NT2/D1 (cell line): ENCODE data around the gene TPM1.

ENCODE experiments used
- DNase-seq: peaks from one replicate; pipeline ENCODE4 v3.0.0-alpha.2; 2011; ENCODE audit warnings: low read depth, low spot score
- H3K27me3 ChIP-seq: 2 replicates; pipeline ENCODE4 v1.6.0; 2011; ENCODE audit warnings: mild to moderate bottlenecking; ENCODE audit not compliant: insufficient read length, insufficient read depth
- H3K36me3 ChIP-seq: 2 replicates; pipeline ENCODE4 v1.6.1; 2011; ENCODE audit warnings: mild to moderate bottlenecking, low read length, mixed read lengths; ENCODE audit not compliant: insufficient read depth, insufficient read length
- H3K4me1 ChIP-seq: 2 replicates; pipeline ENCODE4 v1.5.1; 2011; ENCODE audit not compliant: insufficient read depth, insufficient read length
- H3K4me3 ChIP-seq: 2 replicates; pipeline ENCODE4 v1.5.1; 2011; ENCODE audit warnings: low read depth; ENCODE audit not compliant: insufficient read length
- H3K9ac ChIP-seq: 2 replicates; pipeline ENCODE4 v1.6.0; 2011; ENCODE audit warnings: low read depth; ENCODE audit not compliant: insufficient read length
- H3K9me3 ChIP-seq: 2 replicates; pipeline ENCODE4 v1.5.1; 2011; ENCODE audit warnings: mild to moderate bottlenecking, low read length; ENCODE audit not compliant: insufficient read depth
- SUZ12 ChIP-seq: IDR thresholded peaks from 2 replicates; pipeline ENCODE4 v1.6.1; 2011; ENCODE audit not compliant: insufficient read length, insufficient read depth; ENCODE audit errors: extremely low read depth
- YY1 ChIP-seq: IDR thresholded peaks from 2 replicates; pipeline ENCODE4 v1.6.1; 2011; ENCODE audit not compliant: insufficient read length, insufficient read depth
- ZNF274 ChIP-seq: IDR thresholded peaks from 2 replicates; pipeline ENCODE4 v1.6.1; 2011; ENCODE audit warnings: mild to moderate bottlenecking, low read depth, low read length

TPM1 gene

DNA sequence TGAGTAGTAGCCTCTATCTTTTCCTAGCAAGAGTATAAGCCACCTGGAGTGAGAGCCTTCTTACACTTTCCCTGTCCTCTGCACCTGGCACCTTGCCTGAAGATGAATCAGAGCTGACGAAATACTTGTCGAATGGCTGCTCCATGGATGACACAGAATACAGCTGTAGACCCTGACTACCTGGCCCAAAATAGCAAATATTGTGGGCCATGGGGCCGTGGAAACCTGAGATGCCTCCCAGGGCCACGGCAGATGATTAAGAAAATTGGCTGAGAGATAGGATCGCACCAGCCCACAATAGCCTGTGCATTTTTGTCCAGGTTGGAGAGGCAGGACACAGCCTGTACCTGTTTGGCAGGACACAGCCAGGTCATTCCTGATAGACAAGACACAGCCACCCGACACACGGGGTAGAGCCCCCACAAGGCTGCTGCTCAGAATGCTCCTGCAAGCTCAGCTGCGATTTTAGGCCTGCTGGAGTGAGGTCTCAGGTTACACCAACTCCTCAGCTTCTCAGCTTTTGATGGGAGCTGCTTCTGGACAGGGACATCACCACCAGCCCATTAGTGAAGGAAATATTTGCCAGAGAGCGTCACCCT is 22.9 kb upstream of the TPM1 start:
- Histone ChIP-seq H3K36me3 (no peaks in the 10 kb centered on the region), H3K4me1 (no peaks in the 10 kb centered on the region), H3K27me3 (no peaks in the 10 kb centered on the region), H3K9me3 (no peaks in the 10 kb centered on the region), H3K9ac (no peak overlapping the region), H3K4me3 (no peak overlapping the region)
- TF ChIP-seq SUZ12, result no peak
- no peak for TF ChIP-seq YY1
- no peak for TF ChIP-seq ZNF274
- no peak for DNase-seq

DNA sequence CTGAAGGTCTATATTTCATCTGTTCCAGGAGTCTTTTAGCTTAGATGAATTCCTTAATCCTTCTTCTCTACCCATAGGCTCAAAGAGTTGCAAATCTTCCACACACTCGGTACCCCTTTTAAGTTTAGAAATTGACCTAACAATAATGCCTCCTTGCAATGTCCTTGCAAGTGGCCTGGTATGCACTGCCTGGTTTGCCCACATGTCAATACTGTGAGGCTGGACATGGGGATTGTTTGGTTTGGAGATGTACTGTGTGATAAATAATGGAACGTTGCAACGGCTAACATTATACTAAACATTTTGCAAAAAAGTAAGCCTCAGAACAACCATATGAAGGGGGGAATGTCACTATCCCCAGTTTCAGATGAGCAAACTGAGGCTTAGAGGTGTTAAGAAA is 22.4 kb upstream of the TPM1 start:
- Histone ChIP-seq H3K27me3 (no peaks in the 10 kb centered on the region), H3K9me3 (no peaks in the 10 kb centered on the region), H3K4me3 (no peak overlapping the region), H3K36me3 (no peaks in the 10 kb centered on the region), H3K4me1 (no peaks in the 10 kb centered on the region), H3K9ac (no peak overlapping the region)
- no peak for DNase-seq
- TF ChIP-seq YY1, result no peak
- no peak for TF ChIP-seq SUZ12
- TF ChIP-seq ZNF274, result no peak

DNA sequence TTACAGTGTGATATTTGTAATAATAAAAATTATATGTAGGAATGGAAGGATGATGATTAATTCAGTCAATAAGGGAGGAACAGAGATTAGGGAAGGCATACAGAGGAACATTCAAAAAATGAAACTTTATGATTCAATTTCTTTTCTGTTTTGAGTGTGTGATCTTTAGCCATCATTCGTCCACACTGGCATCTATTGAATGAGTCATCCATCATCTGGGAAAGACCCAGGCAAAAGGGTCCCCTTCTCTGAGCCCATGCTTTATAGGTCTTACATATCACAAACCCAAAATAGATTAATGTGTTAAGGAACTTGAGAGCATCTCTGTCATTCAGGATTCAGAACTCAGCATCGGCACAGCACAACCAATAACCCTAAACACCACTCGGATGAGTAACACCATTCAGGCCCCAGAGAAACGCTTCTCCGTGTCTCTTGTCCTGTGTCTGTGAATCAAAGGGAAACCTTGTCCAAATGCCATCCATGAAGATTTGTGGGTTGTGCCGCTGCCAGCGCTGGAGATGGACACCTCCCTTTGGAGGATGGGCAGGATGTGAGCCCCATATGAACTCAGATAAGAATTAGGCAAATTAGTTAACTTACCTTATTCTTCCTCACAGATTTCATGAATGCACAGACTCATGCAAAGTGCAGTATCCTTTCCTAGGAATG is 21.7 kb upstream of the TPM1 start:
- TF ChIP-seq YY1 (no peak), ZNF274 (no peak), SUZ12 (no peak)
- H3K36me3 ChIP-seq, result no peaks in the 10 kb centered on the region
- DNase-seq, result no peak
- no peak overlapping the region for H3K4me3 ChIP-seq
- H3K27me3 ChIP-seq, result no peaks in the 10 kb centered on the region
- H3K9ac ChIP-seq, result no peak overlapping the region
- no peaks in the 10 kb centered on the region for H3K9me3 ChIP-seq
- H3K4me1 ChIP-seq, result no peaks in the 10 kb centered on the region

DNA sequence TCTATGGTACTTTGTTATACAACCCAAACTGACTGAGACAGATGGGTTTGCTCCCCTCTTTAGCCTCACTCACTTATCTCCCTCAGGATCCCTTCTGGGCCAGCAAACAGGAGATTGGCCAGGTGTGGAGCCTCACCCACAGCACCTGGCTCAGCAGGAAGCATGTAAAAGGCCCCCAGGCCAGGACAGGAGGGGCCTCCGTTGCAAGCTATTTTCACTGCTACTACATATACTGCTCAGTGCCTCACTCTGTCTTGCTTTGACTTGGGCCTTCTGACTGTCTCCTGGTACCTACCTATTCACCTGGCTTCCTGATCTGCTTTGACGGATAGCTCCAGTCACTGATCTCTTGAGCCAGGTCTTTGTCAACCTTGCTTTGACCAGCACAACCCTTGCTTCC is 20.4 kb upstream of the TPM1 start:
- H3K4me1 ChIP-seq, result no peaks in the 10 kb centered on the region

DNA sequence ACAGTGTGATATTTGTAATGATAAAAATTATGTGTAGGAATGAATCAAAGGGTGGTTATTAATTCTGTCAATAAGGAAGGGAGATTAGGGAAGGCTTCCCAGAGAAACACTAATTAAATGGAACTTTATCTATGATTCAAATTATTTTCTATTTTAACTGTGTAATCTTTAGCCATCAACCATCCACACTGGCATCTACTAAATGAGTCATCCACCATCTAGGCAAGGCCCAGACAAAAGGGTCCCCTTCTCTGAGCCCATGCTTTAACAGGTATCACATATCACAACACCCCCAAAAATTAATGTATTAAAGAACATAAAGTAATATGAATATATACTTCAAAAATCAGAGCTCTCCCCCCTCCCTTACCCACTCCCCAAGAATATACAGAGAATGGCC is 19.9 kb upstream of the TPM1 start:
- Histone ChIP-seq H3K9ac (no peak overlapping the region), H3K9me3 (no peaks in the 10 kb centered on the region), H3K36me3 (no peaks in the 10 kb centered on the region), H3K27me3 (no peaks in the 10 kb centered on the region), H3K4me1 (no peaks in the 10 kb centered on the region), H3K4me3 (no peak overlapping the region)
- TF ChIP-seq YY1 (no peak), ZNF274 (no peak), SUZ12 (no peak)
- no peak for DNase-seq

More for the DNA sequence above, 20.4 kb upstream of the TPM1 start:
- Histone ChIP-seq H3K9me3 (no peaks in the 10 kb centered on the region), H3K36me3 (no peaks in the 10 kb centered on the region), H3K27me3 (no peaks in the 10 kb centered on the region), H3K9ac (no peak overlapping the region), H3K4me3 (no peak overlapping the region)
- no peak for DNase-seq
- TF ChIP-seq YY1 (no peak), SUZ12 (no peak)

DNA sequence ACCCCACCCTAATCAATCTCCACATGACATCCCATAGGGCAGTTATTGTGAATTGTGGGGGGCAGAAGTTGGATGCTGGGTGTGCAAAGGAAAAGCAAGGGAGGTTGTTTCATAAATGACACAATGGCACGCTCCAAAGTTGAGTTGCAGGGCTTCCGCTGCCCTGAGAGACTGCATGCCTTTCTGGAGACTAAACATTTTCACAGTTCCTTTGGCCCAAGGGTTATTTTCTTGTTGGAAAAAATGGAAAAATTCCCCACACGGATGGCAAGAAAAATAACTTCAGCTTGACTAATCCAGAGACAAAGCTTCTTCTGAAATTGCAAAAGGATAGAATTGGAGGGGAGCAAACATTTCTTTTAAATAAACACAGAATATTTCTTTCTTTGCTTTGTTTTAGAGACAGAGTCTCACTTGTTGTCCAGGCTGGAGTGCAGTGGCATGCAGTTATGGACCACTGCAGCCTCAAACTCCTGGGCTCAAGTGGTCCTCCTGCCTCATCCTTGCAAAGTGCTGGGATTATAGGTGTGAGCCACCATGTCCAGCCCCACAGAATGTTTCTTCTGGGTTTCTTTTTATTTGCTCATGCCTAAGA is 19.1 kb upstream of the TPM1 start:
- no peak overlapping the region for H3K4me3 ChIP-seq
- no peak overlapping the region for H3K9ac ChIP-seq
- TF ChIP-seq ZNF274, result no peak
- TF ChIP-seq SUZ12, result no peak
- TF ChIP-seq YY1, result no peak
- H3K4me1 ChIP-seq, result no peaks in the 10 kb centered on the region
- no peaks in the 10 kb centered on the region for H3K27me3 ChIP-seq
- H3K36me3 ChIP-seq, result no peaks in the 10 kb centered on the region
- no peak for DNase-seq
- H3K9me3 ChIP-seq, result no peaks in the 10 kb centered on the region

DNA sequence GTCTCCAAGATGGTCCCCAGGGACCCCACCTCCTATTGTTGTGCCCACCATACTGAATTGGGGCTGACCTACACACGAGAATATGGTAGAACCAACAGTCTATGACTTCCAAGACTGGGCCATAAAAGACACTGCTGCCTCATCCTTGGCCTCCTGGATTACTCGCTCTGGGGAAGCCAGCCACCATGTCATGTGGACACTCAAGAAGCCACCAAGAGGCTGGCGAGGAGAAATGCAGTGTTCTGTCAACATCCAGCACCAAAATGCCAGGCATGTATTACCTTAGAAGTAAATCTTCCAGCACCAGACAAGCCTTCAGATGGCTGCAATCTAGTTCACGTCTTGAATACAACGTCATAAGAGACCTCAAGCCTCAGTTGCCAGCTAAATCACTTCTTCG is 17.1 kb upstream of the TPM1 start:
- H3K27me3 ChIP-seq, result no peaks in the 10 kb centered on the region
- TF ChIP-seq YY1 (no peak), SUZ12 (no peak), ZNF274 (no peak)
- peaks cover 3% of the 10 kb centered on the region for H3K4me1 ChIP-seq
- DNase-seq, result no peak
- H3K9ac ChIP-seq, result no peak overlapping the region
- H3K36me3 ChIP-seq, result no peaks in the 10 kb centered on the region
- no peak overlapping the region for H3K4me3 ChIP-seq
- no peaks in the 10 kb centered on the region for H3K9me3 ChIP-seq
